T-cell (primary cell): ENCODE measurements around the gene GNG7. TPM values are rescaled to one million over a fixed set of nuclear protein-coding genes. Genes with fewer than 3 reads are reported as not detected.

Experiments used
- ATAC-seq, 4 experiments: fragments of 200-7000 bp in 3 of 4; fragments of 150-1000 bp in 1 of 4; cut with Tn5 transposase; replicated peaks in 1 of 4; 1 replicate in 3 of 4; 2 replicates in 1 of 4; pipeline ENCODE4 v1.10.0; 2021; ENCODE audit warnings: moderate library complexity in 3 of 4, mild to moderate bottlenecking in 2 of 4, moderate number of reproducible peaks in 1 of 4
- CTCF ChIA-PET, 2 donors: fragments of 300-600 bp; sonication (Branson Sonifier 250); formaldehyde crosslinking; loops; one replicate each; lab custom pipeline; 2022; ENCODE audit warnings: antibody characterized with exemption in 2 of 2; lab: Charles Lee
- POLR2A ChIA-PET, 2 donors: fragments of 300-600 bp; sonication (Branson Sonifier 250); formaldehyde crosslinking; loops; one replicate each; lab custom pipeline; 2022; ENCODE audit warnings: antibody characterized with exemption in 2 of 2; lab: Charles Lee
- DNase-seq, 35 experiments: peaks; one replicate each; pipeline versions ENCODE4 v3.0.0 to v3.0.0-alpha.2; 2013 to 2023
- H3K27ac ChIP-seq: one replicate; pipeline ENCODE4 v1.5.1; 2013; ENCODE audit warnings: low read length
- H3K27me3 ChIP-seq, 2 experiments: replicated peaks in 1 of 2; 1 replicate in 1 of 2; 2 replicates in 1 of 2; pipeline versions ENCODE4 v1.6.1 to v1.7.0; 2013; ENCODE audit warnings: low read length in 1 of 2, mixed read lengths in 1 of 2; ENCODE audit not compliant: control insufficient read depth in 2 of 2, insufficient read depth in 2 of 2; ENCODE audit errors: extremely low read depth in 1 of 2
- H3K36me3 ChIP-seq, 2 donors: 1 replicate in 1 of 2; 2 replicates in 1 of 2; pipeline versions ENCODE4 v1.6.1 to v1.7.0; 2013; ENCODE audit warnings: low read length in 1 of 2; ENCODE audit not compliant: control insufficient read depth in 2 of 2, insufficient read depth in 1 of 2; ENCODE audit errors: extremely low read depth in 1 of 2
- H3K4me1 ChIP-seq, 2 experiments: 1 replicate in 1 of 2; 2 replicates in 1 of 2; pipeline versions ENCODE4 v1.6.1 to v1.7.0; 2013; ENCODE audit warnings: low read length in 2 of 2, mixed read lengths in 1 of 2; ENCODE audit not compliant: insufficient read depth in 2 of 2, control insufficient read depth in 1 of 2; ENCODE audit errors: extremely low read depth in 1 of 2
- H3K4me3 ChIP-seq, 2 donors: 1 replicate in 1 of 2; 2 replicates in 1 of 2; pipeline versions ENCODE4 v1.5.1 to v1.7.0; 2013; ENCODE audit warnings: mild to moderate bottlenecking in 2 of 2, low read length in 1 of 2, moderate library complexity in 1 of 2; ENCODE audit not compliant: control insufficient read depth in 1 of 2; ENCODE audit errors: extremely low read depth in 1 of 2
- H3K9me3 ChIP-seq: 2 replicates; pipeline ENCODE4 v1.7.0; 2013
- H3K27ac Mint-ChIP-seq, 2 donors: one replicate each; pipeline ENCODE4 v1.8.0; 2020 to 2021; ENCODE audit warnings: mild to moderate bottlenecking in 2 of 2, mixed read lengths in 2 of 2
- H3K27me3 Mint-ChIP-seq, 2 donors: one replicate each; pipeline ENCODE4 v1.8.0; 2021 to 2022; ENCODE audit warnings: mixed read lengths in 2 of 2
- H3K36me3 Mint-ChIP-seq: one replicate; pipeline ENCODE4 v1.8.0; 2021; ENCODE audit warnings: mixed read lengths
- H3K4me1 Mint-ChIP-seq, 3 donors: one replicate each; pipeline ENCODE4 v1.8.0; 2020 to 2022; ENCODE audit warnings: mixed read lengths in 3 of 3, mild to moderate bottlenecking in 1 of 3
- H3K4me3 Mint-ChIP-seq, 3 donors: one replicate each; pipeline ENCODE4 v1.8.0; 2020 to 2022; ENCODE audit warnings: mild to moderate bottlenecking in 3 of 3, mixed read lengths in 3 of 3, moderate library complexity in 3 of 3
- H3K9me3 Mint-ChIP-seq, 3 donors: one replicate each; pipeline ENCODE4 v1.8.0; 2020 to 2022; ENCODE audit warnings: mixed read lengths in 3 of 3
- WGBS: methylation state at CpG from one replicate; pipeline ENCODE4 v1.1.5; 2013; ENCODE audit warnings: missing lambda C conversion rate; ENCODE audit not compliant: insufficient coverage; 5-methylcytosine and 5-hydroxymethylcytosine counted together
- total RNA-seq, 35 experiments: library from RNA in 6 of 35; stranded (reverse) in 6 of 35; fragments of 120-200 nt in 1 of 35; gene quantifications; one replicate each; pipeline versions ENCODE4 v1.2.1 to v1.2.4 and lab custom pipeline; 2013 to 2026

Gene GNG7
- total RNA-seq, 5 donors from 2014 or later (not counting 1 experiment from before 2014, with no cell fraction given) = 4.5 to 7.2 (median 5.7) TPM

- H3K36me3 Mint-ChIP-seq = peaks cover under 1% of the 10 kb centered on the region
- Histone ChIP-seq H3K36me3 (peaks cover 4 to 5% of the 10 kb centered on the region in 2 donors), H3K4me3 (no peak overlapping the region), H3K27ac (no peak overlapping the region), H3K4me1 (peaks cover 0 to 7% of the 10 kb centered on the region in 2 experiments), H3K27me3 (peaks cover 0 to 30% of the 10 kb centered on the region in 2 experiments), H3K9me3 (no peaks in the 10 kb centered on the region)
- POLR2A ChIA-PET = no interaction called here
- no peak overlapping the region for H3K4me3 Mint-ChIP-seq
- CTCF ChIA-PET = no interaction called here
- H3K27me3 Mint-ChIP-seq = peaks cover 9 to 20% of the 10 kb centered on the region in 2 donors
- no peaks in the 10 kb centered on the region for H3K9me3 Mint-ChIP-seq
- H3K4me1 Mint-ChIP-seq = peaks cover 0 to 3% (median 2%) of the 10 kb centered on the region in 3 donors
- no peak for ATAC-seq
- WGBS = 88% methylated on average over 13 of the region's 23 CpGs
- DNase-seq = no peak
- H3K27ac Mint-ChIP-seq = no peak overlapping the region
These were observed 26.4 kb upstream of the GNG7 start for GRCh38 chr19:2728783-2729387.

GRCh38 chr19:2727640-2727944 lies 25.1 kb upstream of the GNG7 start:
- H3K27ac Mint-ChIP-seq = no peak overlapping the region
- CTCF ChIA-PET = no interaction called here
- H3K4me3 Mint-ChIP-seq = no peak overlapping the region
- no peak overlapping the region for H3K27ac ChIP-seq
- no peak for ATAC-seq
- H3K4me1 ChIP-seq = peaks cover 0 to 7% of the 10 kb centered on the region in 2 experiments
- H3K9me3 ChIP-seq = no peaks in the 10 kb centered on the region
- DNase-seq = no peak
- WGBS = 82% methylated on average over 16 of the region's 16 CpGs
- H3K27me3 Mint-ChIP-seq = peaks cover 9 to 28% of the 10 kb centered on the region in 2 donors
- H3K27me3 ChIP-seq = peaks cover 0 to 43% of the 10 kb centered on the region in 2 experiments
- POLR2A ChIA-PET = no interaction called here
- H3K4me3 ChIP-seq = no peak overlapping the region
- H3K4me1 Mint-ChIP-seq = peaks cover 0 to 3% (median 2%) of the 10 kb centered on the region in 3 donors
- H3K36me3 Mint-ChIP-seq = no peaks in the 10 kb centered on the region
- no peaks in the 10 kb centered on the region for H3K9me3 Mint-ChIP-seq
- peaks cover 3 to 4% of the 10 kb centered on the region in 2 donors for H3K36me3 ChIP-seq

- Histone ChIP-seq H3K36me3 (peaks cover 2 to 3% of the 10 kb centered on the region in 2 donors), H3K27me3 (peaks cover 3 to 49% of the 10 kb centered on the region in 2 experiments), H3K4me3 (no peak overlapping the region), H3K9me3 (no peaks in the 10 kb centered on the region), H3K27ac (no peak overlapping the region), H3K4me1 (peaks cover 0 to 7% of the 10 kb centered on the region in 2 experiments)
- ChIA-PET CTCF (no interaction called here), POLR2A (no interaction called here)
- H3K36me3 Mint-ChIP-seq = no peaks in the 10 kb centered on the region
- peaks cover 0 to 3% (median 2%) of the 10 kb centered on the region in 3 donors for H3K4me1 Mint-ChIP-seq
- H3K27me3 Mint-ChIP-seq = peaks cover 9 to 34% of the 10 kb centered on the region in 2 donors
- ATAC-seq = peak in 1 of 4 experiments; percentile 33
- no peak overlapping the region for H3K27ac Mint-ChIP-seq
- 28% methylated on average over 19 of the region's 26 CpGs for WGBS
- H3K9me3 Mint-ChIP-seq = no peaks in the 10 kb centered on the region
- DNase-seq = no peak
- no peak overlapping the region for H3K4me3 Mint-ChIP-seq
These were observed 24.6 kb upstream of the GNG7 start for GRCh38 chr19:2726904-2727639.

- H3K36me3 Mint-ChIP-seq = no peaks in the 10 kb centered on the region
- H3K4me1 Mint-ChIP-seq = peaks cover 0 to 7% (median 3%) of the 10 kb centered on the region in 3 donors
- ChIA-PET CTCF (no interaction called here), POLR2A (no interaction called here)
- H3K27me3 ChIP-seq = peaks cover 3 to 56% of the 10 kb centered on the region in 2 experiments
- DNase-seq (no peak), ATAC-seq (no peak)
- H3K9me3 ChIP-seq = no peaks in the 10 kb centered on the region
- WGBS = 58% methylated on average over 15 of the region's 15 CpGs
- no peak overlapping the region for H3K27ac Mint-ChIP-seq
- no peaks in the 10 kb centered on the region for H3K36me3 ChIP-seq
- no peak overlapping the region for H3K27ac ChIP-seq
- peaks cover 14 to 39% of the 10 kb centered on the region in 2 donors for H3K27me3 Mint-ChIP-seq
- no peak overlapping the region for H3K4me3 ChIP-seq
- H3K4me3 Mint-ChIP-seq = no peak overlapping the region
- H3K9me3 Mint-ChIP-seq = no peaks in the 10 kb centered on the region
- H3K4me1 ChIP-seq = peaks cover 0 to 11% of the 10 kb centered on the region in 2 experiments
These were observed 23.8 kb upstream of the GNG7 start for GRCh38 chr19:2726160-2726855.

GRCh38 chr19:2724148-2724557 lies 21.7 kb upstream of the GNG7 start:
- H3K4me1 Mint-ChIP-seq = peaks cover 0 to 11% (median 7%) of the 10 kb centered on the region in 3 donors
- WGBS = 67% methylated on average over 6 of the region's 7 CpGs
- H3K9me3 Mint-ChIP-seq = no peaks in the 10 kb centered on the region
- CTCF ChIA-PET = no interaction called here
- ATAC-seq (no peak), DNase-seq (no peak)
- Histone ChIP-seq H3K27me3 (peaks cover 3 to 70% of the 10 kb centered on the region in 2 experiments), H3K4me3 (no peak overlapping the region), H3K4me1 (peaks cover 2 to 23% of the 10 kb centered on the region in 2 experiments), H3K9me3 (no peaks in the 10 kb centered on the region), H3K36me3 (no peaks in the 10 kb centered on the region), H3K27ac (no peak overlapping the region)
- H3K27ac Mint-ChIP-seq = no peak overlapping the region
- H3K36me3 Mint-ChIP-seq = no peaks in the 10 kb centered on the region
- POLR2A ChIA-PET = no interaction called here
- H3K27me3 Mint-ChIP-seq = peaks cover 18 to 48% of the 10 kb centered on the region in 2 donors
- H3K4me3 Mint-ChIP-seq = no peak overlapping the region

- no peak overlapping the region for H3K27ac ChIP-seq
- ATAC-seq (no peak), DNase-seq (no peak)
- no peaks in the 10 kb centered on the region for H3K9me3 Mint-ChIP-seq
- ChIA-PET POLR2A (no interaction called here), CTCF (no interaction called here)
- H3K4me3 Mint-ChIP-seq = no peak overlapping the region
- peaks cover 3 to 74% of the 10 kb centered on the region in 2 experiments for H3K27me3 ChIP-seq
- H3K9me3 ChIP-seq = no peaks in the 10 kb centered on the region
- H3K4me3 ChIP-seq = no peak overlapping the region
- no peaks in the 10 kb centered on the region for H3K36me3 Mint-ChIP-seq
- peaks cover 0 to 11% (median 7%) of the 10 kb centered on the region in 3 donors for H3K4me1 Mint-ChIP-seq
- H3K4me1 ChIP-seq = peaks cover 2 to 23% of the 10 kb centered on the region in 2 experiments
- H3K36me3 ChIP-seq = no peaks in the 10 kb centered on the region
- 87% methylated on average over 14 of the region's 14 CpGs for WGBS
- H3K27me3 Mint-ChIP-seq = peaks cover 18 to 52% of the 10 kb centered on the region in 2 donors
- H3K27ac Mint-ChIP-seq = no peak overlapping the region
These were observed 21.3 kb upstream of the GNG7 start for GRCh38 chr19:2723747-2724146.
